ENCODE measurements around the gene KIAA0586. TPM values are rescaled to one million over a fixed set of nuclear protein-coding genes. Genes with fewer than 3 reads are reported as not detected.
A peak's percentile ranks its signal among the peaks of the same experiment; 100 is the strongest.

The KIAA0586 gene
- total and polyA plus RNA-seq, 2 of the 13 experiments (the other 11 are each of a cell fraction or from before 2014, with no cell fraction given) = 12.6 to 25.2 TPM

- no peak for TF ChIP-seq ZFY (CRISPR knock-in tag; IDR thresholded peaks at IDR 0.05)
Measured at GRCh38 chr14:58430156-58430555, 2.6 kb downstream of the KIAA0586 start (continued).

- no peak overlapping the region for H3K9ac ChIP-seq (ENCODE audit: insufficient read depth, low read depth, low read length)
- H3K9me3 ChIP-seq (ENCODE audit: low read length) = no peaks in the 10 kb centered on the region
- no peaks in the 10 kb centered on the region for H3K4me1 ChIP-seq (ENCODE audit: insufficient read depth, low read length)
- BruUV-seq (replicated peaks) = no TSS peak
- 96% methylated on average over 5 of the region's 5 CpGs for WGBS (ENCODE audit: low lambda C conversion rate)
- peaks cover 5 to 38% of the 10 kb centered on the region in 2 experiments; a peak in 4 of 5 replicates for H3K36me3 ChIP-seq (replicated peaks in 1 of 2; ENCODE audit: control insufficient read depth in 1 of 2, insufficient read depth in 2 of 2, low read length in 2 of 2)
- intact Hi-C loops (cut with micrococcal nuclease; ENCODE audit: unreplicated experiment) (no loop called here), in situ Hi-C loops (cut with HindIII; ENCODE audit: extremely low pct_ligation_motif_present, low pct_unique_long_range_greater_than_20kb) (no loop called here)
- ChIA-PET POLR2A (no interaction called here), CTCF (ENCODE audit: low intra/inter-chr PET ratio, low total read pairs) (no interaction called here)
- H3K79me2 ChIP-seq (ENCODE audit: insufficient read depth, low read length) = no peaks in the 10 kb centered on the region
- no peak for FAIRE-seq
- H3K4me3 ChIP-seq (replicated peaks in 1 of 3; ENCODE audit: insufficient read depth in 1 of 3, low read depth in 2 of 3, low read length in 3 of 3) = no peak overlapping the region
- H2AFZ ChIP-seq (ENCODE audit: low read length) = no peak overlapping the region
- no peak overlapping the region for H3K27ac ChIP-seq (ENCODE audit: extremely low read length, insufficient read depth, low read length)
- no peak for TF ChIP-seq AKAP8 (CRISPR knock-in tag; IDR thresholded peaks at IDR 0.05)
- TF ChIP-seq KDM4B (CRISPR knock-in tag; IDR thresholded peaks at IDR 0.05) = no peak
- ATAC-seq = no peak
- no peak overlapping the region for H3K4me2 ChIP-seq (ENCODE audit: low read depth, low read length)
- no peaks in the 10 kb centered on the region for H3K27me3 ChIP-seq (ENCODE audit: control insufficient read depth in 1 of 2, insufficient read depth in 2 of 2, low read length in 2 of 2)
- H4K20me1 ChIP-seq (ENCODE audit: insufficient read depth, low read length) = no peaks in the 10 kb centered on the region
- DNase-seq (ENCODE audit: low spot score) = no peak
Measured at GRCh38 chr14:58439476-58439875, 12.0 kb downstream of the KIAA0586 start.

- no peak overlapping the region for H3K4me2 ChIP-seq (ENCODE audit: low read depth, low read length)
- H3K4me3 ChIP-seq (replicated peaks in 1 of 3; ENCODE audit: insufficient read depth in 1 of 3, low read depth in 2 of 3, low read length in 3 of 3) = no peak overlapping the region
- ChIA-PET POLR2A (no interaction called here), CTCF (ENCODE audit: low intra/inter-chr PET ratio, low total read pairs) (no interaction called here)
- ATAC-seq (no peak), DNase-seq (ENCODE audit: low spot score) (no peak), FAIRE-seq (no peak)
- in situ Hi-C loops (cut with HindIII; ENCODE audit: extremely low pct_ligation_motif_present, low pct_unique_long_range_greater_than_20kb) (no loop called here), intact Hi-C loops (cut with micrococcal nuclease; ENCODE audit: unreplicated experiment) (no loop called here)
- no TSS peak for BruUV-seq (replicated peaks)
- no peak for TF ChIP-seq THAP7 (CRISPR knock-in tag; IDR thresholded peaks at IDR 0.05)
- TF ChIP-seq ESRRA (CRISPR knock-in tag; IDR thresholded peaks at IDR 0.05; ENCODE audit: low read depth) = no peak
- no peak for TF ChIP-seq DMAP1 (CRISPR knock-in tag; IDR thresholded peaks at IDR 0.05)
- TF ChIP-seq MAFK (conservative IDR thresholded peaks at IDR 0.05 in 1 of 2, IDR thresholded peaks at IDR 0.05 in 1 of 2; ENCODE audit: low read length in 2 of 2) = peak in 1 of 2 experiments; percentile 30; a peak in 1 of 4 replicates
- no peak for TF ChIP-seq CREBL2 (CRISPR knock-in tag; IDR thresholded peaks at IDR 0.05; ENCODE audit: borderline replicate concordance)
- no peaks in the 10 kb centered on the region for H3K9me3 ChIP-seq (ENCODE audit: low read length)
- H3K27me3 ChIP-seq (ENCODE audit: control insufficient read depth in 1 of 2, insufficient read depth in 2 of 2, low read length in 2 of 2) = no peaks in the 10 kb centered on the region
- H4K20me1 ChIP-seq (ENCODE audit: insufficient read depth, low read length) = no peaks in the 10 kb centered on the region
- H3K27ac ChIP-seq (ENCODE audit: extremely low read length, insufficient read depth, low read length) = no peak overlapping the region
- no peak overlapping the region for H2AFZ ChIP-seq (ENCODE audit: low read length)
- no peaks in the 10 kb centered on the region for H3K79me2 ChIP-seq (ENCODE audit: insufficient read depth, low read length)
- no peak overlapping the region for H3K9ac ChIP-seq (ENCODE audit: insufficient read depth, low read depth, low read length)
- WGBS (ENCODE audit: low lambda C conversion rate) = 100% methylated on average over 5 of the region's 5 CpGs
- H3K36me3 ChIP-seq (replicated peaks in 1 of 2; ENCODE audit: control insufficient read depth in 1 of 2, insufficient read depth in 2 of 2, low read length in 2 of 2) = peaks cover 5 to 40% of the 10 kb centered on the region in 2 experiments; a peak in 4 of 5 replicates
- H3K4me1 ChIP-seq (ENCODE audit: insufficient read depth, low read length) = no peaks in the 10 kb centered on the region
Measured at GRCh38 chr14:58444627-58445026, 17.1 kb downstream of the KIAA0586 start.

Measured in HepG2 (cell line).